Measurements from ENCODE around the gene CDK5RAP1. TPM values are rescaled to one million over a fixed set of nuclear protein-coding genes. Genes with fewer than 3 reads are reported as not detected.

CDK5RAP1 gene
- polyA plus RNA-seq, 1 donor (not counting 4 experiments of a cell fraction or from before 2014, with no cell fraction given), result 34.0 TPM

DNA sequence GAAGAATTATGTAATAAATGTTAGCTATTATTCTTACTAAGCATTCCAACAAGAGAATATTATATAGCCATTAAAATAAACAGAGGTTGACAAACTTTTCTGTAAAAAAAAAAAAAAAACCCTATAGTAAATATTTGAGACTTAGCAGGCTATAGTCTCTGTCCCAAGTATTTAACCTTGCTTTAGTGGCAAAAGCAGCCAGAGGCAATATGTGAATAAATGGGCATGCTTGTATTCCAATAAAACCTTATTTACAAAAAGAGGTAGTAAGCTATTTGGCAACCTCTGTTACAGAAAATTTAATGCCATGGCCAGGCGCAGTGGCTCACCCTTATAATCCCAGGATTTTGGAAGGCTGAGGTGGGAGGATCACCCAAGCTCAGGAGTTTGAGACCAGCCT, 14.6 kb downstream of the CDK5RAP1 start:
- dilution Hi-C loops (cut with MboI; ENCODE audit: extremely low pct_ligation_motif_present, low sequenced_read_pairs), result no loop called here
- peaks cover 11 to 12% of the 10 kb centered on the region in 2 experiments for H3K36me3 ChIP-seq (ENCODE audit: control insufficient read depth in 2 of 2, extremely low read depth in 1 of 2, insufficient read depth in 2 of 2, low read length in 2 of 2)
- H3K4me3 ChIP-seq (ENCODE audit: control insufficient read depth in 2 of 3, extremely low read depth in 1 of 3, insufficient read depth in 2 of 3, low read depth in 1 of 3, low read length in 3 of 3), result no peak overlapping the region
- no peaks in the 10 kb centered on the region for H3K9me3 ChIP-seq (ENCODE audit: control insufficient read depth, low read depth, low read length)
- H3K27ac ChIP-seq (ENCODE audit: control insufficient read depth, insufficient read depth, low read length), result peak overlapping the region; percentile 45
- no peak overlapping the region for H2AFZ ChIP-seq (ENCODE audit: control insufficient read depth, low read length)
- no peaks in the 10 kb centered on the region for H3K79me2 ChIP-seq (ENCODE audit: control insufficient read depth, insufficient read depth, low read length)
- no peaks in the 10 kb centered on the region for H4K20me1 ChIP-seq (ENCODE audit: control insufficient read depth, extremely low read depth, insufficient read depth, low read length)
- H3K9ac ChIP-seq (ENCODE audit: control insufficient read depth, extremely low read depth, insufficient read depth, low read length), result peak overlapping the region; percentile 35
- H3K9me1 ChIP-seq (ENCODE audit: control insufficient read depth, extremely low read depth, insufficient read depth, low read length), result no peaks in the 10 kb centered on the region
- FAIRE-seq, result no peak
- H3K4me1 ChIP-seq (ENCODE audit: control insufficient read depth, extremely low read depth, insufficient read depth, low read length), result peaks cover 7% of the 10 kb centered on the region
- TF ChIP-seq, protein P1, sequence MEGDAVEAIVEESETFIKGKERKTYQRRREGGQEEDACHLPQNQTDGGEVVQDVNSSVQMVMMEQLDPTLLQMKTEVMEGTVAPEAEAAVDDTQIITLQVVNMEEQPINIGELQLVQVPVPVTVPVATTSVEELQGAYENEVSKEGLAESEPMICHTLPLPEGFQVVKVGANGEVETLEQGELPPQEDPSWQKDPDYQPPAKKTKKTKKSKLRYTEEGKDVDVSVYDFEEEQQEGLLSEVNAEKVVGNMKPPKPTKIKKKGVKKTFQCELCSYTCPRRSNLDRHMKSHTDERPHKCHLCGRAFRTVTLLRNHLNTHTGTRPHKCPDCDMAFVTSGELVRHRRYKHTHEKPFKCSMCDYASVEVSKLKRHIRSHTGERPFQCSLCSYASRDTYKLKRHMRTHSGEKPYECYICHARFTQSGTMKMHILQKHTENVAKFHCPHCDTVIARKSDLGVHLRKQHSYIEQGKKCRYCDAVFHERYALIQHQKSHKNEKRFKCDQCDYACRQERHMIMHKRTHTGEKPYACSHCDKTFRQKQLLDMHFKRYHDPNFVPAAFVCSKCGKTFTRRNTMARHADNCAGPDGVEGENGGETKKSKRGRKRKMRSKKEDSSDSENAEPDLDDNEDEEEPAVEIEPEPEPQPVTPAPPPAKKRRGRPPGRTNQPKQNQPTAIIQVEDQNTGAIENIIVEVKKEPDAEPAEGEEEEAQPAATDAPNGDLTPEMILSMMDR (optimal IDR thresholded peaks at IDR 0.05 in 1 of 3, IDR thresholded peaks at IDR 0.05 in 1 of 3, conservative IDR thresholded peaks at IDR 0.05 in 1 of 3; ENCODE audit: extremely low read depth in 1 of 3, insufficient read depth in 2 of 3, low read length in 3 of 3), result no peak
- no peak for TF ChIP-seq EZH2 (IDR thresholded peaks at IDR 0.05; ENCODE audit: low read length)
- no peak overlapping the region for H3K4me2 ChIP-seq (ENCODE audit: control insufficient read depth, extremely low read depth, insufficient read depth, low read depth, low read length)
- no peak for DNase-seq (ENCODE audit: low read depth, low spot score)
- H3K27me3 ChIP-seq (ENCODE audit: control insufficient read depth, extremely low read depth, insufficient read depth, low read length), result no peaks in the 10 kb centered on the region

DNA sequence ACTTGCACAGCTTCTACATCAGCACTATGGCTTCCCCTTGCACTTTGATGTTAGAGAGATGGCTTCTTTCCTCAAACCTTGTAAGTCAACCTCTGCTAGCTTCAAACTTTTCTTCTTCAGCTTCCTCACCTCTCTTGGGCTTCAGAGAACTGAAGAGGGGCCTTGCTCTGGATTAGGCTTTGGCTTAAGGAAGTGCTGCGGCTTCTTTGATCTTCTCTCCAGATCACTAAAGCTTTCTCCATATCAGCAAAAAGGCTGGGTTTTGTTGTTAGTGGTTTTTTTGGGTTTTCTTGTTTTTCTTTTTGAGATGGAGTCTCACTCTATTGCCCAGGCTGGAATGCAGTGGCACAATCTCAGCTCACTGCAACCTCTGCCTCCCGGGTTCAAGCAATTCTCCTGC, 24.0 kb downstream of the CDK5RAP1 start:
- dilution Hi-C loops (cut with MboI; ENCODE audit: extremely low pct_ligation_motif_present, low sequenced_read_pairs), result no loop called here
- Histone ChIP-seq H2AFZ (ENCODE audit: control insufficient read depth, low read length) (no peak overlapping the region), H3K4me1 (ENCODE audit: control insufficient read depth, extremely low read depth, insufficient read depth, low read length) (peaks cover 17% of the 10 kb centered on the region), H3K79me2 (ENCODE audit: control insufficient read depth, insufficient read depth, low read length) (no peaks in the 10 kb centered on the region), H3K27me3 (ENCODE audit: control insufficient read depth, extremely low read depth, insufficient read depth, low read length) (no peaks in the 10 kb centered on the region), H3K9ac (ENCODE audit: control insufficient read depth, extremely low read depth, insufficient read depth, low read length) (no peak overlapping the region), H3K4me2 (ENCODE audit: control insufficient read depth, extremely low read depth, insufficient read depth, low read depth, low read length) (no peak overlapping the region), H3K27ac (ENCODE audit: control insufficient read depth, insufficient read depth, low read length) (no peak overlapping the region), H3K9me1 (ENCODE audit: control insufficient read depth, extremely low read depth, insufficient read depth, low read length) (no peaks in the 10 kb centered on the region), H3K4me3 (ENCODE audit: control insufficient read depth in 2 of 3, extremely low read depth in 1 of 3, insufficient read depth in 2 of 3, low read depth in 1 of 3, low read length in 3 of 3) (no peak overlapping the region), H4K20me1 (ENCODE audit: control insufficient read depth, extremely low read depth, insufficient read depth, low read length) (no peaks in the 10 kb centered on the region), H3K9me3 (ENCODE audit: control insufficient read depth, low read depth, low read length) (no peaks in the 10 kb centered on the region), H3K36me3 (ENCODE audit: control insufficient read depth in 2 of 2, extremely low read depth in 1 of 2, insufficient read depth in 2 of 2, low read length in 2 of 2) (peaks cover 11 to 13% of the 10 kb centered on the region in 2 experiments)
- DNase-seq (ENCODE audit: low read depth, low spot score) (no peak), FAIRE-seq (no peak)
- TF ChIP-seq, protein P1 (optimal IDR thresholded peaks at IDR 0.05 in 1 of 3, IDR thresholded peaks at IDR 0.05 in 1 of 3, conservative IDR thresholded peaks at IDR 0.05 in 1 of 3; ENCODE audit: extremely low read depth in 1 of 3, insufficient read depth in 2 of 3, low read length in 3 of 3), result no peak
- no peak for TF ChIP-seq EZH2 (IDR thresholded peaks at IDR 0.05; ENCODE audit: low read length)
